Fibroblast of skin of left biceps (primary cell): Measurements from ENCODE around the gene TM4SF18.
"Not testable (repeated sequence)": the region's sequence is repeated elsewhere in the genome, so short reads cannot be mapped to it uniquely, and the experiment has no call there.

Experiments
- DNase-seq, 2 experiments: peaks; one replicate each; pipeline ENCODE4 v3.0.0-alpha.2; 2013; ENCODE audit warnings: low read depth in 2 of 2

The TM4SF18 gene

DNA sequence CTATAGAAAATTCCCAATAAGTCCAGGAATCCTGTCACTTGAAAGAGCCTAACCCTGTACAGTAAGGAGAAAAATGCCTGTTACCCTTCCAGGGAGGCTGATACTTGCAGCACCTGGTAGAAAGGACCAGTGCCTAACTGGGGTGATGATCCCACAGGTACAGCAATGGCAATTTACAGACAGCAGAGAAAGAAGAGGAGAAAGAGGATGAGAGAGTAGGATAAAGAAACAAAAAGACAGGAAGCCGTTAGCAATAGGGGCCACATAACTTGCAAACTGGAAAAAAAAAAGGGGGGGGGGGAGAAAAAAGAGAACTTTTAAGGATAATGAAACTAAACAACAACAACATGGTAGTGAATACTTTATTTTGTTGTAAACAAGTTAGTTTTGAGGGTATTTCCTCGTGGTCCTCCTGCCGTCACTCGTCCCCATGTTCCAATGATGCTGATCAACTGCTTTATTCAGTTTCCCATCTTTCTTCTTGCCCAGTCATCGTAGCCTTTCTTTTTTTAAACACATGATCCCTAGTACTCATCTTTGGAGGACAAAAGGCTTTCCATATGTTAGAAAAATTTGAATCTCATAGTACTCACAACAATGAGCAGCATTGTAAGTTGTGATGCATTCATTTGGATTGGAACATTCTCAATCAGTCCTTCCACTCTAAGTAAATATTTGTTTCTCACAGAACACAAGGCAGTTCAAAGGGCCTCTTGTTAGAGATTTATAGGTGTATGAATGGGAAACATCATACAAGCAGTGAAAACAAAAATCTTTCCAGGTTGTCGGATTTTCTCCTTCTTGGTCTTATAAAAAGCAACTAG lies 35.5 kb upstream of the TM4SF18 start:
- no peak for DNase-seq

DNA sequence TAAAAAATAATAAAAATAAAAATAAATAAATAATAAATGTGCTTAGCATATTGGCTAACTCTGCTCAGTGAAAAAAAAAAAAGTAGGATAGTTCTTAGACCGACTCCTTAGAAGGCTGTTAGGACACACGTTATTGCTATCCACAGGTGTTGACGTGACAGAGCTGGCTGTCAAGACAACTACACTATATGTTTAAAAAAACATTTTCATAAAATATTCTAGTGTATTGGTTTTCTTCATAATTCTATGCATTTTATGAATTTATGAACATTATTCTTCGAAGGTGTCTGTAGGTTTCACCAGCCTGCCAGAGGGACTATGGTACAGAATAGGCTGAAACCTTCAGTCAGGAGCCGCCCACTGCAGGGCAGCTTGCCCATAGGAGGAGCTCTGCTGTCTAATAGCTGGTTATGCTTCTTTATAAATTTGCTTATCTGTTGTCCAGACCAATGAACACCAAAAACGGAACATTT lies 34.8 kb upstream of the TM4SF18 start:
- DNase-seq: no peak

DNA sequence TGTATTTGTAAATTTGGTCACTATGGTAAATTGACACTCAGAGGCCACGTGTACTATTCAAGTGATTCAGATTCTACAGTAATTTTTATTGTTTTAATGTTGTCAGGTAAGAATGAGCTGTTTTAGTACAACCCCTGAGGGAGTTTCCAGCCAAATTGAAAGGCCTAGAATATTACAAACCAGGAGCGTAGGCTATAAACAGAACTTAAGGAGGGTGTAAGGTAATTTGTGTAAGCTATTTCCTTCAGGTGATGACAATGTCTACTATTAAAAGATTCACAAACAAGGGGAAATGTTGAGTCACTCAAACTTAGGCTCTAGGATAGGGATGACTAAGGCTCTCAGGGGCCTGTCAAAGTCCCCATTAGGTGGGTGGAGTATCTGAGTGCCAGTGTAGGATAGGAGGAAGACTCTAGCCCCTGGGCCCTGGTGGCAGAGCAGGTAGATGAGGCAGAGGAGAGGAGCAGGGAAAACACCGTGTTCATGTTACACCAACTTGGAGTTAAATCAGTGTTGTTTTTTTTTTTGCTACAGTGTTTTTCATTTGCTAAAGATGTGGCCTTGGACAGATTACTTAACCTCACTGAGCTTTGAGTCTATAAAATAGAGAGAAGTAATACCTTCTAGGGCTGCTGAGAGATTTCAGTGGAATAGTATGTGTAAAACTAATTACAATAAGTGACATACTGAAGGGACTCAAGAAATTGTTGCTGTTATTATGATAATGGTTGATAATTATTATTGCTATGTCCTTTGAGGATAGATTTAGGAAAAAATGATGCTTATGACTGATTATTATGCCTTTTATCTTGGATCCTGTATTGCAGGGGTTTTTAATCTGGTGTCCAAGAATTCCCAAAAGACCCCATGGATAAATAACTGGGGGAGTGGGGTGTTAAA lies 33.8 kb upstream of the TM4SF18 start:
- DNase-seq: no peak

DNA sequence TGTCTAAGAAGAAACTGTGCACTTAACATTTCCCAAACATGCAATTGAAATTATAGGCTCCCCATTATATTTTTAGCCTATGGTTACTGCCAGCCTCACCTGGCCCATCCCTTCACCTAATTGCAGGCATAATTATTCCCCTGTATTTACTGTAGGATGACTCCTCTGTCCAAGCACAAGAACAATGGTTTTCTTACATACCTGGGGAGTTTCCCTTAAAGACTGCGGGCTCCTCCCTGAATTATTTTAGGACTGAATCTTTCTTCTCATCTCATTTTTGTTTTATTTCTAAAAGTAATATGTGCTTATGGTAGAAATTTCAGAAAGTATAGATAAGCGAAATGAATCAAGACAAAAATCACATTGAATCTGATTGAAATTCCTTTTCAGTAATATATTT lies 32.6 kb upstream of the TM4SF18 start:
- DNase-seq: no peak

GRCh38 chr3:149364624-149365023 lies 31.2 kb upstream of the TM4SF18 start:
- no peak for DNase-seq

- DNase-seq: no peak
Measured at GRCh38 chr3:149363053-149363452, 29.6 kb upstream of the TM4SF18 start.

DNA sequence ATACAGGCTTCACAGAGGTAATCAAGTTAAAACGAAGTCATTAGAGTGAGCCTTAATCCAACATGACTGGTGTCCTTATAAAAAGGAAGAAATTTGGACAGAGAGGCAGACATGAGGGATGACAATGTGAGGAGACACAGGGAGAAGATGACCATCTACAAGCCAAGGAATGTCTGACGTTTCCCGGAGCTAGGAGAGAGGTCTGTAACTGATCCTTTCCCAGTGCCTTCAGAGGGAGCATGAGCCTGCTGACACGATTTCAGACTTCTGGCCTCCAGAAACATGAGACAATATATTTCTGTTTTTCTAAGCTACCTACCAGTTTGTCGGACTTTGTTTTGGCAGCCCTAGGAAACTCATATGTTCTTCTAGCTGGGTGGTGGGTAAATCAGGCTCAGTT lies 28.9 kb upstream of the TM4SF18 start:
- DNase-seq: no peak

DNA sequence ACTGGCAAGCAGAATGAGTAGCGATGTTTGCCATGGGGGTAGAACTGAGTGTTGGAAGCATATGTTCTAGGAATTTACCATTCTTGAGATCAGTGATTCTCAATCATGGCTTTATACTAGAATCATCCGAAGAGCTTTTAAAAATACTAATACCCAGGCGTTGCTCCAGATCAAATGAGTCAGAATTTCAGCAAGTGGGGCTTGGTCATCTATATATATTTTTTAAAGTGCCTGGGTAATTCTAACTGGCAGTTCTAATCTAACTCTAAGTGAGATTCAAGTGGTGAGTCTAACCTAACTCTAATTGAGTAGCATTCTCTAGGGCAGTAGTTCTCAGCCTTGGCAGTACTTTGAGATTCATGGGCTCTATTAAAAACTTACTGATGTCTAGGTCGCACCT lies 23.2 kb upstream of the TM4SF18 start:
- no peak for DNase-seq

DNA sequence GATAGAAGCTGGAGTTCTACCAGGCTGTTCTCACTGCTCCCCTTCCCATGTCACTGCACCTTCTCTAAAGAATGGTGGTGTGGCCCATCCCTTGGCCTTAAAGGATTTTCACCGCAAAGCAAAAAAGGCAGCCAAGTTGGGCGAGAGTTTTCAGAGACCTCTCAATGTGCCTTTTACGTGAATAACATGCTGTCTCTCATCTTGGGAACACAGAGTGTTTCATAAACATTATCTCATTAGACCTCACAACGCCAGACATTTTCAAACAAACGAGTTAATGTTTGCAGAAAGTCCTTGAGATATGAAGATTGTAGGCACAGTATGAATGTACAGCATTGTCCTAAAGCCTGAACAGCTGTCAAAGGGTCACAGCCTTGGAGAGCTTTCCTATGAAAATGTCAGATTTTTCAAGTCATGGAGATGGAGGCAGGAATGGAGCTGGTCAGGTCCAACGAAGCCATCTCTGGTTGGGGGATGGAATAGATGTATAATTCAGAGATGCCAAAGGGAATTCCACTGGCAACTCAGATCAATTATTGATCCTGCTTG lies 22.7 kb upstream of the TM4SF18 start:
- DNase-seq: no peak

DNA sequence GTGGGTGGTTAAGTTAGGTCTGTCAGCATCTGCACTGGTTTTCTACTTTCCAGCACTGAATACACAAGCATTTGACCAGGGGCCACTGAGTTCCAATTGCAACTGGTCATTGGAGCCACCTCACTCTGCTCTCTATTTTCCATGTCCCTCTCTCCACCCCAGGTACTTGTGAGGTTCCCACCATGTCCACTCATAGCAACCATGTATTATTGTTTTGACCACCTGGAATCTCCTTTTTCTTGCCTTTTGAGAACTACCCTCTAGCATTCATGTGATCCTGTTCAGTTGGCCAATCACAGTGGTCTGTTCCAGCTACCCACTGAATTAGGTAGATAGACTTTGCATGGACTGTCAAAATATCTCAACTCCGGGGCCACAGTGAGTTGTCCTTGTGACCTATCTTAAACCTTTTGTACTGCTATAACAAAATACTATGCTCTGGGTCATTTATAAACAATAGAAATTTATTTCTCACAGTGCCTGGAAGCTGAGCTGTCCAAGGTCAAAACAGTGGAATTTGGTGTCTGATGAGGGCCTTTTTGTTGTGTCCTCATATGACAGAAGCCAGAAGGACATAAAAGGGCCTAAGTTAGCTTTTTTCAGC lies 20.2 kb upstream of the TM4SF18 start:
- no peak for DNase-seq

DNA sequence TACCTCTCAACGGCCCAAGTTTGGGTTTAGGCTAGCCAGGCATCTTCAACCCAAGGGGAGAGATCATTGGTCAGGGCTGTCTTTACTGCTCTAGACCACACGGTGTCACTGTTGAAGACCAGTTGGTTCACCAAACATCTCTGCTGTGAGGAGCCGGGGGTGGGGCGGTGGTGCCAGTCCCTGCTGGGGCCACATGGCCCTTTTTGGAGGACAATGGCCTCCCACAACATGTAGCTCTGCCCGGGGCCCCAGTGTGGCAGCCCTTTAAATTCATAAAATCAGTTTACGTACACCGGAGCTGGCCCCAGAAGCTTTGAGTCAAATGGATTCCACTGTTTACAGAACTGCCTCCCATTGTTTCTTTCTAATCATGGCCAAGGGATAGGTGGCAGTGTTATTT lies 19.1 kb upstream of the TM4SF18 start:
- no peak for DNase-seq

DNA sequence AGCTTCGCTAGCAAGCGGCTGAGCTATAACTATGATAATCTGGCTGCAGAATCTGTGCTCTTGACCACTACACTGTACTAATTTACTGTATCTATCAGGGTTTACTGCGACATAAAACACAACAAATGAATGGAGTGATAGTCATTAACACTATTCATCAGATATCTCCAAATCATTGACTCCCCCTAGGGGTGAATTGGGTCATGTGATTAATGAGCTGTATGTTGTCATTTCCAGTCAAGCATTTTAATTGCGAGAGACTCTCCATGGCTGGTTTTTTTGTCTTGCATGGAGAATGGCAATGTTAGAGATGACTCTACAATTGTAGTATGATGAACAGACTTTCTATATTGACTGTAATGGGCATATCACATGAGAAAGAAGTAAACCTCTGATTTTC lies 10.5 kb upstream of the TM4SF18 start:
- no peak for DNase-seq

- peak; percentile 51 to 56 for DNase-seq
Measured at GRCh38 chr3:149342413-149343380, 9.3 kb upstream of the TM4SF18 start.

DNA sequence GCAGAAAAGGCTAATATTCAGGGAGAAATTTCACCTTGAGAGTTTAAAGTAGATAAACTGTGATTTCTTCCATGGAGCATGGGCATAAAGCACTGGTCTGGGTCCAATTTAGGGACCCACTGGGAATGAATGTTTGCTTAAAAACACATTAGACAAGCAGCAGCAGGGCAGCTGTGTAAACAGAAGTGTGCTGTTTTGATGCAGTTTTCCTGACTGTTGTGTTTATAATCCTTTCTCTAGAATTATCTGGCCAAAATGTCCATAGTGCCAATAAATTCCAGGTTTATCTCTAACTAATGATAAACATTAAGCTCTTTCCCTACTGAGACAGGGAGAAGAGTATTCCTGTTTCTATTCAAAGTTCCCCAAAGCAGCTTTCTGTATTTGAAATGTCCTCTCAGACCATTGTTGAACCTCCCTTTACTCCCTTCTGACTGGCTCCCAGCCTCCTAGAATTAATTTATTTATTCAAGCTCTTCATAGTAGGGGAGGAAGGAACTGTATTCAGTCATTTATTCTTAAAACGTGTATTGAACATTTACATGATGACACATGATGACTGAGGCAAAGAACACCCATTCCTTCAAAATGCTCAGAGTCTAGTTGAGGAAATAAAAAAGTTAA lies 7.0 kb upstream of the TM4SF18 start:
- no peak for DNase-seq

- peak; percentile 92 to 94 for DNase-seq
Measured at GRCh38 chr3:149339931-149340309, 6.5 kb upstream of the TM4SF18 start.

- DNase-seq: not testable (repeated sequence)
Measured at GRCh38 chr3:149337486-149337885, 4.0 kb upstream of the TM4SF18 start.

DNA sequence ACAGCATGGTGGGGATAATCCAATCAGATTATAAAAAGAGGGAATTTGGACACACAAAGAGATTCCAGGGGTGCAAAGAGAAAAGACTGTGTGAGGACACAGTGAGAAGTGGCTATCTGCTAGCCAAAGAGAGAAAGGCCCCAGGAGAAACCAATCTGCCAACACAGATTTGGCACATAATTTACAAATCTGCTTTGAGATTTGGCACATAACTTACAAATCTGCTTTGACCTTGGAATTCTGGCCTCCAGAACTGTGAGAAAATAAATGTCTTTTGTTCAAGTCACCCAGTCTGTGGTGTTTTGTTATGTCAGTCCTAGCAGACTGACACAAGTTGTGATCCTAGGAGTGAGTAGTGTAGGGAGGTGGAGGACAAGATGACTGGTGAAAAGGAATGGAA lies 3.5 kb upstream of the TM4SF18 start:
- DNase-seq: no peak

DNA sequence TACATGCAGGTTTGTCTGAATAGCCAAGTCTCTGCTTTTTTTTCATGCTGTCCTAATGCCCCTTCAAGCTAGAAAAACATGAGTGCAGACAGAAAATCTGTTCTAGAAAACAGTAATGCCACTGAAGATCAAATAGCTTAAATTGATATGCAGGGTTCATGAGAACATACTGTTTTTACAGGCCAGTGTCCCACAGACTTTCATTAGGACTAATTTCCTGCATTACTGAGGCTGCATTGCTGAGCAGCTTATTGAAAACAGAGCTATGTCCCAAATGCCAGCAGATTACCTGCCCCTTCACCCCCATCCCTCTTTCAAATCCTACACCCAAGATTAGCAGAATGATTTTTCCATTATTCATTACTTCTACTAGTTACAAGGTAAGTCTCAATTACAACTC lies 665 bp downstream of the TM4SF18 start:
- no peak for DNase-seq

GRCh38 chr3:149332227-149332765 lies 1.1 kb downstream of the TM4SF18 start:
- no peak for DNase-seq

- no peak for DNase-seq
Measured at GRCh38 chr3:149331396-149331795, 2.0 kb downstream of the TM4SF18 start.
